ENCODE measurements around the gene EFHC1. TPM values are rescaled to one million over a fixed set of nuclear protein-coding genes. Genes with fewer than 3 reads are reported as not detected.

EFHC1 gene
- total RNA-seq, 2 experiments from 2014 or later: 3.4 to 4.8 TPM

GRCh38 chr6:52547647-52548352, 127.7 kb downstream of the EFHC1 start:
- DNase-seq: no peak
- ChIA-PET CTCF (no interaction called here), POLR2A (no interaction called here)
- Histone ChIP-seq H3K4me1 (ENCODE audit: insufficient read depth, low read length) (no peaks in the 10 kb centered on the region), H3K27ac (ENCODE audit: low read depth in 1 of 2, low read length in 2 of 2) (no peak overlapping the region), H3K9me3 (ENCODE audit: control insufficient read depth in 1 of 2, insufficient read depth in 1 of 2, low read length in 2 of 2) (no peaks in the 10 kb centered on the region), H3K27me3 (ENCODE audit: control insufficient read depth in 1 of 2, insufficient read depth in 2 of 2, low read length in 2 of 2) (no peaks in the 10 kb centered on the region), H3K36me3 (ENCODE audit: insufficient read depth, low read length) (peaks cover 5% of the 10 kb centered on the region), H3K4me3 (ENCODE audit: low read length) (no peak overlapping the region)
- intact Hi-C loops (cut with DNase I, micrococcal nuclease): no loop called here
- no peak for ATAC-seq (ENCODE audit: poor library complexity)
- Mint-ChIP-seq H3K9me3 (no peaks in the 10 kb centered on the region), H3K4me3 (no peak overlapping the region), H3K27me3 (no peaks in the 10 kb centered on the region), H3K36me3 (ENCODE audit: low read depth) (peaks cover 4% of the 10 kb centered on the region), H3K27ac (no peak overlapping the region), H3K4me1 (ENCODE audit: low read depth) (peaks cover 26% of the 10 kb centered on the region)
- no peak for TF ChIP-seq CTCF (IDR thresholded peaks at IDR 0.05)

GRCh38 chr6:52548353-52548713, 128.2 kb downstream of the EFHC1 start:
- no peaks in the 10 kb centered on the region for H3K27me3 ChIP-seq (ENCODE audit: control insufficient read depth in 1 of 2, insufficient read depth in 2 of 2, low read length in 2 of 2)
- peaks cover 5% of the 10 kb centered on the region for H3K36me3 ChIP-seq (ENCODE audit: insufficient read depth, low read length)
- no peak overlapping the region for H3K4me3 ChIP-seq (ENCODE audit: low read length)
- H3K27ac Mint-ChIP-seq: no peak overlapping the region
- H3K9me3 ChIP-seq (ENCODE audit: control insufficient read depth in 1 of 2, insufficient read depth in 1 of 2, low read length in 2 of 2): no peaks in the 10 kb centered on the region
- CTCF ChIA-PET: no interaction called here
- no peaks in the 10 kb centered on the region for H3K4me1 ChIP-seq (ENCODE audit: insufficient read depth, low read length)
- ATAC-seq (ENCODE audit: poor library complexity) (no peak), DNase-seq (no peak)
- POLR2A ChIA-PET: no interaction called here
- peaks cover 4% of the 10 kb centered on the region for H3K36me3 Mint-ChIP-seq (ENCODE audit: low read depth)
- TF ChIP-seq CTCF (IDR thresholded peaks at IDR 0.05): no peak
- H3K4me3 Mint-ChIP-seq: no peak overlapping the region
- intact Hi-C loops (cut with DNase I, micrococcal nuclease): no loop called here
- H3K4me1 Mint-ChIP-seq (ENCODE audit: low read depth): peaks cover 31% of the 10 kb centered on the region
- H3K9me3 Mint-ChIP-seq: no peaks in the 10 kb centered on the region
- H3K27ac ChIP-seq (ENCODE audit: low read depth in 1 of 2, low read length in 2 of 2): no peak overlapping the region
- H3K27me3 Mint-ChIP-seq: no peaks in the 10 kb centered on the region

GRCh38 chr6:52548999-52549398, 128.9 kb downstream of the EFHC1 start:
- no peak overlapping the region for H3K4me3 Mint-ChIP-seq
- intact Hi-C loops (cut with DNase I, micrococcal nuclease): no loop called here
- CTCF ChIA-PET: no interaction called here

More at GRCh38 chr6:52548999-52549398, 128.9 kb downstream of the EFHC1 start:
- Mint-ChIP-seq H3K36me3 (ENCODE audit: low read depth) (peaks cover 4% of the 10 kb centered on the region), H3K4me1 (ENCODE audit: low read depth) (peaks cover 37% of the 10 kb centered on the region), H3K27ac (no peak overlapping the region), H3K9me3 (no peaks in the 10 kb centered on the region), H3K27me3 (no peaks in the 10 kb centered on the region)
- ATAC-seq (ENCODE audit: poor library complexity) (no peak), DNase-seq (no peak)
- no peaks in the 10 kb centered on the region for H3K4me1 ChIP-seq (ENCODE audit: insufficient read depth, low read length)
- H3K9me3 ChIP-seq (ENCODE audit: control insufficient read depth in 1 of 2, insufficient read depth in 1 of 2, low read length in 2 of 2): no peaks in the 10 kb centered on the region
- no peak overlapping the region for H3K27ac ChIP-seq (ENCODE audit: low read depth in 1 of 2, low read length in 2 of 2)
- H3K4me3 ChIP-seq (ENCODE audit: low read length): no peak overlapping the region
- H3K27me3 ChIP-seq (ENCODE audit: control insufficient read depth in 1 of 2, insufficient read depth in 2 of 2, low read length in 2 of 2): no peaks in the 10 kb centered on the region
- TF ChIP-seq CTCF (IDR thresholded peaks at IDR 0.05): no peak
- H3K36me3 ChIP-seq (ENCODE audit: insufficient read depth, low read length): peaks cover 4% of the 10 kb centered on the region
- POLR2A ChIA-PET: no interaction called here
